T-helper 2 cell treated with Interferon-gamma antibody and Interleukin-4, amounts not matched to agents 5 μg/mL and 100 μg/mL, for 36 hours (primary cell): ENCODE measurements around the gene AMACR.
"Not testable (repeated sequence)": the region's sequence is repeated elsewhere in the genome, so short reads cannot be mapped to it uniquely, and the experiment has no call there.

Experiments used
- DNase-seq: peaks from one replicate; pipeline ENCODE4 v3.0.0; 2021; ENCODE audit warnings: low spot score
- H3K27ac Mint-ChIP-seq: one replicate; pipeline ENCODE4 v1.8.0; 2021; ENCODE audit warnings: mild to moderate bottlenecking, mixed read lengths
- H3K27me3 Mint-ChIP-seq: one replicate; pipeline ENCODE4 v1.8.0; 2021; ENCODE audit warnings: low read depth, mixed read lengths
- H3K36me3 Mint-ChIP-seq: one replicate; pipeline ENCODE4 v1.8.0; 2021; ENCODE audit warnings: low read depth, mixed read lengths
- H3K4me1 Mint-ChIP-seq: one replicate; pipeline ENCODE4 v1.8.0; 2021; ENCODE audit warnings: low read depth, mixed read lengths
- H3K4me3 Mint-ChIP-seq: one replicate; pipeline ENCODE4 v1.8.0; 2022; ENCODE audit warnings: mild to moderate bottlenecking, moderate library complexity, mixed read lengths
- H3K9me3 Mint-ChIP-seq: one replicate; pipeline ENCODE4 v1.8.0; 2021; ENCODE audit warnings: mixed read lengths

The AMACR gene

DNA sequence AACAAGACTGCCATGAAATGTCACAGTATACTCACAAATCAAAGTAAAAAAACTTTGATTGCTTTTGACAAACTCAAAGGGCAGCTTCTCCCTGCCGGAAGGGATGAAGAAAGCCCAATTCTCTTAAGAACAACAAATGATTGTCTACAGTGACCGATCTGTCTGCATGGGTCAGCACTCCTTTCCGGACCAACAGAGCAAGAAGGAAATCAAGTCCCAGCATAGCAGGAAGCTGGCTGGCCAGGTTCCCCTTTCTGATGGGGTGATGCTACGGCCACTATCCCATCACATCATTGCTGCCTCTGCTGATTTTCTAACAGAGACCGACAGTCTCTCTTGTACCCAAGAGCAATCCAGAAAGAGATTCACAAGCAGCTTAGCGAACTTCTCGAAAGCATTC is 34.5 kb upstream of the AMACR start:
- Mint-ChIP-seq H3K4me1 (no peaks in the 10 kb centered on the region), H3K36me3 (peaks cover 1% of the 10 kb centered on the region), H3K27me3 (no peaks in the 10 kb centered on the region), H3K27ac (no peak overlapping the region), H3K4me3 (no peak overlapping the region), H3K9me3 (no peaks in the 10 kb centered on the region)
- DNase-seq = no peak

DNA sequence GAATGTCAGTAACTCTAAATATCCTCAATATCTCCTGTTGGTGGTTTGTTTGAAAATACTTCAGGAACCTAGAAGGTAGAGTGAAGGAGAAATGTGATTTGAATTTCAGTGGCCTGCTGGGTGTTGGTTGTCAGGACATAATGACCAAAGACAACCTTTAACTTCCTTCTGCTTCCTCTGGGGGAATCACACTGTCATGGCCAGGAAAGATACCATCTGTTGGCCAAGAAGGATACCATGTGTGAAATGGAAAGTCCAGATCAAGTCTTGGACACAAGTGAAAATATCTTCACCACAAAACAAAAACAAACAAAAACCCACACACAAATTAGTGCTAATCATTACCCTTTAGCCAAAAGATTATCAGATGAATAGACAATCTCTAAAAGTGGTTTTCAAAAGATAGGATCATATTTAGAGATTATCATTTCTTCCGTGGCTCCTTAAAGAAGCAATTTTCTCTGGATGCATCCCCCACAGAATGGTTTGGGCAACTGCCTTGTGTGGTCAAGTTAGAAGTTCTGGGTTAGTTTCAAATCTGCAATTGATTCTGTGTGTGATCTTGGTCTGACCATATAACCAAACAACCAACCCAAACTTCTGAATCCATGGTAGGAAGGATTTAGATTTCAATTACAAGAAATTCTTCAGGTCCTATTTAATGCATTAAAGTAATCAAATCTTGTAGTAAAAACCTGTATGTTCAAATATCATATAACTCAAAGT is 33.6 kb upstream of the AMACR start:
- no peak overlapping the region for H3K27ac Mint-ChIP-seq
- H3K36me3 Mint-ChIP-seq = peaks cover 1% of the 10 kb centered on the region
- H3K4me1 Mint-ChIP-seq = no peaks in the 10 kb centered on the region
- no peaks in the 10 kb centered on the region for H3K27me3 Mint-ChIP-seq
- H3K4me3 Mint-ChIP-seq = no peak overlapping the region
- no peak for DNase-seq
- H3K9me3 Mint-ChIP-seq = no peaks in the 10 kb centered on the region

DNA sequence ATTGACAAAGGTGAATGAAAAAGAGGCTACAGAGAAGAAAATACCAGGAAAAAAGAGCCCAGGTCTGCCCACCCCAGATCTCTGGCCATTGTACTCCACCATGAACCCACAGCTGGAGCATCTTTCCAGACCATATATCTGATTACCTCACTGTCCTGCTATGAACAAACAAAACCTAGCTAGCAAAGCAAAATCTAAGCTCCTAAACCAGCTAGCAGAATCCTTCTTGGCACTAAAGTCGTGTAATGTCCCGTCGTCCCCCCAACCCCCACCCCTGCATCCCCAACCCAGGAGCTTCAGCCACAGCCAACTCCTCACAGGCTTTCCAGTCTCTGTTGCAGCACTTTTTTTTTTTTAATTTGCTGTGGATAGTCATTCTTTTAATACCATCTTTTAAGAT is 32.6 kb upstream of the AMACR start:
- Mint-ChIP-seq H3K4me3 (no peak overlapping the region), H3K36me3 (peaks cover 1% of the 10 kb centered on the region), H3K4me1 (no peaks in the 10 kb centered on the region), H3K9me3 (no peaks in the 10 kb centered on the region), H3K27me3 (no peaks in the 10 kb centered on the region), H3K27ac (no peak overlapping the region)
- no peak for DNase-seq

DNA sequence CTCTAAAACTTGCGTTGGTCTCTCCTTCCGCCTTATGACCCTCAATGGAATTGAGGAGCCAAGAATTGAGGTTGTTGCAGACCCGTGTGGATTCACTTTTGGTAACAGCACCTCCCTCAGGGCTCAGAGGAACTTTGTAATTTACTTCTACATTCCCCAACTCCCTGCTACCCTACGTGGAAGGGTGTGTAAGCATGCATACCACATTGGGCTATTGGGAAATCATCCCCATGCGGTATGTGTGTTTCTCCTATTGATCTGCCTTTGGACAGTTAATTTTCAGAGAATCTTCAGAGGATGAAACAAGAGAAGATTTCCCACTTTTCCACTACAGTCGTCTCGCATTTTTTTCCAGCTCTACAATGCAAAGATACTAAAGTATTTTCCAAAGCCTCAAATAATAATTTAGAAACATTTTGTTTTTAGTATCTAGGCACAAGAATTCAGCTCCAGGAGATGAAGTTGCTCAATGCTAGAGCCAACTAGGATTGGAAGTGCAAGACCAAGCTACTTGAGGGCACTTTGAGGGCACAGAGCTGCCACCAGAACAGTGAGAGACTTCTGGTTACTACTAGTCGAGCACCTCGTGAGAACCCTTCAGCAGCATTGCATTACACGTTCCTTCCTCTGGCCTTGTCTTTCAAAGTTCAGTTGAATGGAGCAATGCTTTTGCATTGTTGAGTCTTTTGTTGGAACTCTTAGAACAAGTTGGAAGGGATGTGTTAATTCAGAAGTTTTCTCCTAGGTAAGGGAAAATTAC is 31.7 kb upstream of the AMACR start:
- H3K4me1 Mint-ChIP-seq = no peaks in the 10 kb centered on the region
- no peaks in the 10 kb centered on the region for H3K9me3 Mint-ChIP-seq
- no peak overlapping the region for H3K27ac Mint-ChIP-seq
- H3K4me3 Mint-ChIP-seq = no peak overlapping the region
- H3K36me3 Mint-ChIP-seq = peaks cover 3% of the 10 kb centered on the region
- no peak for DNase-seq
- no peaks in the 10 kb centered on the region for H3K27me3 Mint-ChIP-seq

DNA sequence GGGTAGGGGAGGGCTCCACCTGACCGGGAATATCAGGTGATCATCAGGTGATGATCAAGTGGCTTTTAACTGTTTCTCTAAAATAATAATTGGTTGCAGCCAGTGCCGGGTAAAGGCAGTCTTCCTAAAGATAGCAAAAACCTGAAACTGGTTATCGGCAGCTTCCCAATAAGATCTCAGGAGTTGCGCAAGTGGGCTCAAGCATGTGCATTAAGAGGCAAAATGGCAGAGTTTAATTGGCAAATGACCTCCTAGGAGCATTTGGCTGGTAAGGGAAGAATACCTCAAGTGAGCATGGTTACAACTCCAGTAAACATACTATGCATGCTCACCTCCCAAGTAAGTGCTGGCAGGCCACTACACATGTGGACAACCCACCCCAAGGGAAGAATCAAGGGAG is 31.0 kb upstream of the AMACR start:
- H3K36me3 Mint-ChIP-seq = peaks cover 3% of the 10 kb centered on the region
- no peak for DNase-seq
- no peaks in the 10 kb centered on the region for H3K9me3 Mint-ChIP-seq
- no peak overlapping the region for H3K4me3 Mint-ChIP-seq
- no peaks in the 10 kb centered on the region for H3K4me1 Mint-ChIP-seq
- no peak overlapping the region for H3K27ac Mint-ChIP-seq
- no peaks in the 10 kb centered on the region for H3K27me3 Mint-ChIP-seq

DNA sequence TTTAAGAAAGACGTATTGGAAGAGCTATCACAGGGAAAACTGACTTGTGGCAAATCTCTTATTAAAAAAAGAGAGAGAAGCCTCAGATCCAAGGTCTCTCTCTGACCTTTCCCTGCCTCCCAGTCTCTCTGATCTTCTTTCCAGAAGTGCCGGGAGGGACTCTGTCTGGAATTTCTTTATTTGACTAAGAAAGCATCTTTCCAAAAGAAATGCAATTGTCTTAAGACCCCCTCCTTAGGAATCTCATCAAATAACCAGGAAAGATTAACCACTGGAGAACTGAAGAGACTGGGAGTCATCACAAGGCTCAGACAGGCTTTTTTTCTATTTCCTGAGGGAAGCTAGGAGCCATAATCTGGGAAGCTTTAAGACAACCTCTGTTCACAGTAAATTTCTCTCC is 30.5 kb upstream of the AMACR start:
- no peaks in the 10 kb centered on the region for H3K4me1 Mint-ChIP-seq
- H3K27ac Mint-ChIP-seq = no peak overlapping the region
- no peaks in the 10 kb centered on the region for H3K9me3 Mint-ChIP-seq
- H3K27me3 Mint-ChIP-seq = no peaks in the 10 kb centered on the region
- no peak overlapping the region for H3K4me3 Mint-ChIP-seq
- H3K36me3 Mint-ChIP-seq = peaks cover 3% of the 10 kb centered on the region
- no peak for DNase-seq

DNA sequence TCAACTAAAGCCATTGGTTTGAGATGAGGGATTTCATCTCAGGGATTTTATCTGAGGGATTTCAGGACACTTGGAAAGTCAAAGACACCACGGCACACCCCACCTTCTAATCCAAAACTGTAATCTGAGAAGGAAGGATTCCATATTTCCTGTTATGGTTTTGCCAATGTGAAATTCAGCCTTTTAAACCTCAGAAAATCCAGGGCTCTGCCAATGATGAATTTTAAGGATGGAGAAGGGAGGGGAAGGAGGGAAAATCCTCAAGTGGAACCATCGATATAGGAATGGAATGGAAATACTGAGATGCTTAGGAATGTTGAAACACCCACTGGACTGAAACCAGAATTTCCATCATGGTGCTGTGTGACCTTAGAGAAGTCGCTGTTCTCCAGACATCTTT is 29.9 kb upstream of the AMACR start:
- H3K9me3 Mint-ChIP-seq = no peaks in the 10 kb centered on the region
- peaks cover 5% of the 10 kb centered on the region for H3K36me3 Mint-ChIP-seq
- no peak overlapping the region for H3K27ac Mint-ChIP-seq
- no peak overlapping the region for H3K4me3 Mint-ChIP-seq
- no peaks in the 10 kb centered on the region for H3K27me3 Mint-ChIP-seq
- H3K4me1 Mint-ChIP-seq = no peaks in the 10 kb centered on the region
- no peak for DNase-seq

DNA sequence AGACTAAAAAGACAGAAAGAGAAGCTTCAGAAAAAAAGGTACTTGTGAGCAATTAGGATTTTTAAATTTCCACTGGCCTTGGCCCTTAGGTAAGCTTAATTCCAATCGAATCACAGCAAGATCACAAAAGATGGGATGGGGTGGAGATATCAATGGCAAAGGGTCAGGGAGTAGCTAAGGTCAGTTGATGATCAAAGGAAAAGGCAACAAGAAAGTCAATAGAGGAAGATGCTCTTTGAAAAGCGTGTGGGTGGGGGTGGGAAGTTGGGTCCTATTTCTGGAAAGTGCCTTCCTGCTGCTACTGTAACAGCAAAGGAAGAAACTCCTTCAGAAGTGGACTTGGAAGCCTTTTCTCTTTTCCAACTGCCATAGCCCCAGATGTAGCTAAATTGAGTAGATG is 27.9 kb upstream of the AMACR start:
- Mint-ChIP-seq H3K9me3 (no peaks in the 10 kb centered on the region), H3K27me3 (no peaks in the 10 kb centered on the region), H3K27ac (no peak overlapping the region), H3K4me3 (no peak overlapping the region), H3K36me3 (peaks cover 6% of the 10 kb centered on the region), H3K4me1 (no peaks in the 10 kb centered on the region)
- no peak for DNase-seq

DNA sequence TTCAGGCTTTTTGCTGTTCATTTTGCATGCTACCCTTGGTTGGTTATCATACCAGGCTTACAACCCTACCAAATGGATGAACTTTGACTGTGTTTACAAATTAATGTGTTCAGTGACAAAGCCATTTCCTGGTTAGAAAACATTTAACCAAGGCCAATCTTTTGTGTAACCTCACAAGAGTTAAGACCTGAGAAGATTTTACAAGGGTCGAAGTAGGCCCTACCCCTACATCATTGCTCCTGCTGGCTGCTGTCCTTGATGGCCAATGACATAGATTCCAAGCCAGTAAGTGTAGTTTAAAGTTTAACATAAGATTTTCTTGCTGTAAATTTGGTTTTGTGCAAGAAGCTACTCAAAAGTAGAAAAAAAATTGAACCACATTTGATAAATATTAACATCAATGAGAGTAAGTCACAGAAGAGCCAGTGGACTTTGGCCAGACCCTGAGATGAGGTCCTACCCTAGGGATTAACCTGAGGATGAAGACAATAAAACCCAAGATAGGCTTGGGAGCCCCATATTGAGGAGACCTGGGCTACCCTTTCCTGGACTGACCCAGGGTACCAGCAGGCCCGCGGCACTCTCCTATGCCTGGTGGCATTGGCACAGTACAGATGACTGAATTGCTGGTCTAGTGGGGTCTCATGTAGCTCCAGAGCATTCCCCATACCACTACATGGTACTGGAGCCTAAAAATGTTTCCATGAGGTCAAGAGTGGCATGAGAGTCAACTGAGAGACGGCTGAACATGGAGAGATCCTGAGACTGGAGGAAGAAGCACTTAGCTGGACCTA is 26.9 kb upstream of the AMACR start:
- no peak overlapping the region for H3K4me3 Mint-ChIP-seq
- H3K27me3 Mint-ChIP-seq = no peaks in the 10 kb centered on the region
- no peaks in the 10 kb centered on the region for H3K4me1 Mint-ChIP-seq
- H3K9me3 Mint-ChIP-seq = no peaks in the 10 kb centered on the region
- H3K27ac Mint-ChIP-seq = no peak overlapping the region
- DNase-seq = no peak
- H3K36me3 Mint-ChIP-seq = peaks cover 9% of the 10 kb centered on the region

DNA sequence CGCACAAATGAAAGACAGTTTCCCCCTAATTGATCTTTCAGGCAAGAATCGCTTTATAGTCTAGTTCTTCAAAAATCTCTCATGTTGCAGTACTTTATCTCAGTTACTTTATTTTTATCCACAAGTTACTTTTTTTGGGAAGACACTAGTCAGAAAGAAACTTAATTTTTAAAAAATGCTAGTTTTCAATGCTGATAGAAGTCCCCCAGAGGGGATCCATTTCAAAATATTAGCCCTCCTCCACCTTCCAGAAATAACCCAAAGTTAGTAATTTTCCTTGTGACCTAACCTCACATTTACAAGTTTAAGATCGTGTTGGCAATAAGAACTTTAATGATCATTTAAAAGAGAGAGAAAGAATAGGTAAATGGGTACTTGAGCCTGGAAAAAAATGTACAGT is 24.1 kb upstream of the AMACR start:
- Mint-ChIP-seq H3K27ac (no peak overlapping the region), H3K36me3 (peaks cover 7% of the 10 kb centered on the region), H3K9me3 (no peaks in the 10 kb centered on the region), H3K4me1 (no peaks in the 10 kb centered on the region), H3K4me3 (no peak overlapping the region), H3K27me3 (no peaks in the 10 kb centered on the region)
- no peak for DNase-seq

DNA sequence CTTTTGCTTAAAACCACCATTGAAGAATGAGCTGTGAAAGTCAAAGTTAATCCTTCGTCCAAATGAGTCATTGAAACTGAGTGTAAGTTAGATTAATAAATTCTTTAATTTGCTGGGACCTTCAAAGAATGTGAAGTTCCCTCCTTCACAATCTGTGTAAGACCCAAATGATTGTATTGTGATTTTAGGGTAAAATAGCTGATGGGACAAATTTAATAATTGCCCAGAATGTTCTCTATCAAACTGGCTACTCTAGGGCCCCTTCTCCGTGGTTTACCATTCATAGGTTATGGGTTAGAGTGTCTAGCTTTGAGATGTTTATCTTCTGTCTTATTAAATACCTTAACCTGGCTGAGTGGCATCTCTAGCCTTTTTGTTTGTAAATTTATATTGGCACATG is 23.3 kb upstream of the AMACR start:
- Mint-ChIP-seq H3K4me3 (no peak overlapping the region), H3K27ac (no peak overlapping the region), H3K36me3 (peaks cover 9% of the 10 kb centered on the region), H3K27me3 (no peaks in the 10 kb centered on the region), H3K9me3 (no peaks in the 10 kb centered on the region), H3K4me1 (no peaks in the 10 kb centered on the region)
- DNase-seq = no peak

DNA sequence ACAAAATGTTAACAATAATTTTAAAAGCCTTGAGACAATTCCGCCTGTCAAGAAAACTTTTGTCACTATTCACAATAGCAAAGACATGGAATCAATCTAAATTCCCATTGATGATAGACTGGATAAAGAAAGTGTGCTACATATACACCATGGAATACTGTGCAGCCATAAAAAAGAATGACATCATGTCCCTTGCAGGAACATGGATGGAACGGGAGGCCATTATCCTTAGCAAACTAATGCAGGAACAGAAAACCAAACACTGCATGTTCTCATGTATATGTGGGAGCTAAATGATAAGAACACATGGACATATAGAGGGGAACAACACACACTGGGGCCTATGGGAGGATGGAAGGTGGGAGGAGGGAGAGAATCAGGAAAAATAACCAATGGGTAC is 22.7 kb upstream of the AMACR start:
- not testable (repeated sequence) for H3K9me3 Mint-ChIP-seq, H3K4me3 Mint-ChIP-seq, H3K27ac Mint-ChIP-seq, H3K27me3 Mint-ChIP-seq, H3K4me1 Mint-ChIP-seq, DNase-seq
- peaks cover 13% of the 10 kb centered on the region for H3K36me3 Mint-ChIP-seq

DNA sequence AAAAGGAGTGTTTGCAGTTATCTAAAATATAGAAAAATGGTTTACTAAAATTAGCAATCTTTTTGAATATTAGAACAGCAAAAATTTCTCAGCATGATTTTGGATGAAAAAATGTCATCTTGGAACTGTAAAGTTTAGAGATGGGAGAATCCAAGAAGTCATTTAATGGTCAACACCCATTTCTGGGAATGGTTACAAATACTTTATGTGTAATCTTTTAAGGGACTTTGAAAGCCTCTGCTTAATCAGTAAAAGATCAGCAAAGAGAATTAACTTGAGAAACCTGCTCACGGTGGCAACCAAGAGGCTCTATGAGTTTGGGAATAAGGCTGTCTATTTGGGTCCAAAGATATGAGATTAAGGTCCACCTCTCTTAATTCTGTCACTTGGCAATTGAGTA is 22.2 kb upstream of the AMACR start:
- no peaks in the 10 kb centered on the region for H3K27me3 Mint-ChIP-seq
- H3K4me3 Mint-ChIP-seq = no peak overlapping the region
- no peaks in the 10 kb centered on the region for H3K4me1 Mint-ChIP-seq
- DNase-seq = no peak
- H3K27ac Mint-ChIP-seq = no peak overlapping the region
- no peaks in the 10 kb centered on the region for H3K9me3 Mint-ChIP-seq
- peaks cover 13% of the 10 kb centered on the region for H3K36me3 Mint-ChIP-seq

DNA sequence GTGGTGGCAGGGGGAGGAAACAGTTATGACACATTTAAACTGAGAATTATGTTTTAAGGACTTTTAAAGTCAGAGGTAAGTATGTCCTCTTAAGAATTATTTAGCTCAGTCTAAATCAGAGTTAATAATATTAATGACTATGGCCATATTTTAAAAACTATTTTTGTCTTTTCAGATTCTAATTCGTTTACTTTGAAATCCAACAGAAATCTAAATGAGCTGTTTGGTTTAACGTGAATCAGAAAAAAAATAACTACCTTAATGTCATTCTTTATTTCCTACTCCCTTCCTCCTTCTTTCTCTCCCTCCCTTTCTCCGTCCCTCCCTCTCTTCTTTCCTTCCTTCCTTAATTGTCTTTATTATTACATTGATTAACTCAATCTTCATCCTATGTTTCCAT is 20.5 kb upstream of the AMACR start:
- Mint-ChIP-seq H3K27me3 (no peaks in the 10 kb centered on the region), H3K4me3 (no peak overlapping the region), H3K9me3 (no peaks in the 10 kb centered on the region), H3K27ac (no peak overlapping the region), H3K4me1 (no peaks in the 10 kb centered on the region), H3K36me3 (peaks cover 21% of the 10 kb centered on the region)
- no peak for DNase-seq
